HG03175 (cell line): ENCODE measurements around the gene CCDC9B.

Source experiments
- ATAC-seq: cut with Tn5 transposase; IDR thresholded peaks from one replicate; pipeline ENCODE4 v1.9.1; 2021; ENCODE audit warnings: mild to moderate bottlenecking, moderate library complexity; ENCODE audit not compliant: unreplicated experiment

Gene CCDC9B

DNA sequence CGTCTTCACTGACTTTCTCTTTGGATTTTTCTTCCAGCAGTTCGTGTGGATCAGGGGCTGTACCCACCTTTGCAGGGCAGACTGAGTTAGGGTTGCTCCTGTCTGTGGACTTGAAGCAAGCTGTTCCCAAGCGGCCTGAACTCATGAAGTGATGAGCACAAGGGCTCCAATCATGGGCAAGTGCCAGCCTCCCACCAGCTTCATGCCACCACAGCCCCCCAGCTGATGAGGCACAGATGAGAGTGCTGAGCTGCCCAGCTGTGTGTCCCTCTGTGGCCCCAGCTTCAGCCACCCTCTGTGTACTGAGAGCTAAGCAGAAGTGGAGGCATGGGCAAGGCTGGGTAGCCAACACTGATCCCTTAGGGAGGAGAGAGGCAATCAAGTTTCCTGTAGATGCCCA lies 29.7 kb downstream of the CCDC9B start:
- ATAC-seq: no peak

DNA sequence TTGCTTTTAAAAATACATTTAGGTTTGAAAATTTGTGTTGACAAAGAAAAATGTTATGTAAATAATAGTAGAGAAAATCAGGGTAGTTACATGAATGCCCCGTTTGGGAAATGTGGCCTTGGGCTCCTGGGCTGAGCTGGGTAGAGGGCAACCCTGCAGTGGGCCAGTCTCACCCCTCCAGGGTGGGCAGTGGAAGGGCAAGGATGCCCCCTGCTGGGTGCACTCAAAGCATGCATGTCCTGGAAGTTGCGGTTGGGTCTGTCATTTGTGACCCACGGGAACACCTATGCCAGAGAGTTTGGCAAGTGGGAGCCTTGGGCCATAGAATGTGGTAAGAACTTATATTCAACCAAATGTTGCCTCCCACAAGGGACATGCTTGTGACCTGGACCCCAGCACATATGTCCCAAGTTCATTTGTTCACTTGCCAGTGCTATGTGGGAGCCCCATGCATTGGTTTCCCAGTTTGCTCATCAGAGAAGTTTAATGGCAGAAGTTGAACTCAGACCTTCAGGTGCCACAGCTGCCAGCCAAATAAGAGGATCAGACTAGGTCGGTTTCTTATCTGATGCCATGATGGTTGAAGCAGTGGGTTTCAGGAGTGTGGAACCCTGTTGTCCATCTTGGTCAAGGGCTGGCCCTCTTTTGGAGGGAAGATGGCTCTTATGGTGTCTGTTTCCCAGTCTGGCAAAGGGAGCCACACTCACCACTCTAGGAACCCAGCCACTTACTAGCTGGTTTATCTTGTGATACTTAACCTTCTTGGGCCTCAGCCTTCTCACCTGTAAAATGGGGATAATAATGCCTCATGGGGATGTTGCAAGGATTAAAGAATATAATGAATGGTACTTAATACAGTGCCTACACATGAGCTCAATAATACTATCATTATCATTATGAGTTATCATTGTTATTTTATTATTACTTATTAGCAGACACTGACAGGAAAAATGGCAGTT lies 30.5 kb downstream of the CCDC9B start:
- no peak for ATAC-seq

DNA sequence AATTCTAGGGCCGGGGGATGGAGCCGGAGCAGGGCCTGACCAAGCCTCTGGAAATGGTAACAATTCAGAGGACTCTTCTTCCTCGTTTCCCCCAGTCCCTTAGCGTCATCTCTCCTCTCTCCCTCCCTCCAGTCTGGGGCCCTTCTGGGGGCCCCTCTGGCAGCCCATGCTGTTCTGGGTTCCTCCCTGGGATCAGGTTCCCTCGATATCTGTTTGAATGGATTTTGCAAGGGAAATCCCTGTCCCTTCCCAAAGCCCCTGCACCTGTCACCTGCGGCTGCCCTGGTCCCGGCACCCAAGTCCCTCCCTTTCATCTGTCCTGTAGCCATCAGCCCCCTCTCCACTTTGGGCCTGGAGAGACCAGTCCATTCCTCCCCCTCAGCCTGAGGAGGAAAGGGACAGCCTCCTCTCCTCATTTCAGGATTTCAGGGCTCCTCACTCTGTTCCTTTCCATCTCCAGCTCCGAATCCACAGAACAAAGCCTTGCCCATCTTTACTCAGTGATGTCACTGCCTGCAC lies 31.3 kb downstream of the CCDC9B start:
- no peak for ATAC-seq

DNA sequence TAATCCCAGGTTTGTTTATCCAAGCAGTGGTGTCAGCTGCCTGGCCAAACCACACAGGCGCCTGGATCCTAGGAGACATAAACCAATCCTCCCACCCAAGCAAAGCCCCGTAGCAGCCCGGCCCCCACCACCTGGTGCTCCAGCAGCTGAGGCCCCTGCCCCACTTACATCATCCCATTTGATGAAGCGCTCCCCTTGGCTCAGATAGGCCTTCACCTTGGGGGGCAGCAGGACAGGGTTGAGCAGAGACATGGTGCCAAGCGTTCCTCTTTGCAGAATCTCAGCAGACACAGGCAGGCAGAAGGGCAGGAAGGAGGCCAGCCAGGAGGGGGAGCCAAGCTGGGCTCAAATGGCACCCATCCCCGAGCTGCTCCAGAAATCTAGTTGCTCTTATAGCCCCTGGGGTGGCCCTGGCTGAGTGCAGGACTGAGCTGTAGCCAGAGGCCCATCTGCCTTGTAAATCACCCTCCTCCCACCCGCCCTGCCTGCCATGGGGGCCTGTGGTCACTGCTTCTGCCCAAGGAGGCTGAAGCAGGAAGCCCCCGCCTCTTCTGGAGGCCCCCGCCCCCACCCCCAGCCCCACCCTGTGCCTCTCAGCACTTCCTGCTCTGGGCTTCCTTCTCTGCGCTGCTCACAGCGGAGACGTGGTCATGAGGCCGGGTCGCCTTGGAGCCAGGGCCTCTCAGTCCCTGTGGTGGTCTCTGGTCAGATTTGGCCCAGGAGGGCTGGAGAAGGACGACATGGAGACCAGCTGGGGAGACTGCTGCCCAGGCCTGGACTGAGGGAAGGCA lies 33.1 kb downstream of the CCDC9B start, which contains the start of gene PLCB2:
Gene PLCB2, minus strand, starts transcription at position 515 of the 791 bp plus-strand sequence. Its CDS starts 263 bp downstream, at position 252.
- ATAC-seq: peak; percentile 64

DNA sequence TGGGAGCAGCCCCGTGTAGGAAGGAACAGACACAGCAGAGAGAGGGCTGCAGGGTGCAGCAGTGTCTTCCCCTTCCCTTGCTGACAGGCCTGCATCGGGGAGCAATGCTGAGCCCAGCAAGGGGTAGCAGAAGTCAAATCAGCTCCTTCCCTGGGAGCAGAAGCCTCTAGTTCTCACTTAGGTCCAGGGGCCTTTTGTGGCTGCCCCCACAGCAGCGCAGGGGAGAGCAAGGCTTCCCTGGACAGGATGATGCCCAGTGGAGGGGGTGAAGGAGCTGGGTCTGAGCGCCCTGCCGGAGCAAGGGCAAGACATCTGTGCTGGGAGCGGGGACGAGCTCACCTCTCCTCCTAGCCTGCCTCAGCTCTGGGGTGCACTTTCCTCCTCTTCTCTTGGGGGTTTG lies 33.8 kb downstream of the CCDC9B start:
- no peak for ATAC-seq

DNA sequence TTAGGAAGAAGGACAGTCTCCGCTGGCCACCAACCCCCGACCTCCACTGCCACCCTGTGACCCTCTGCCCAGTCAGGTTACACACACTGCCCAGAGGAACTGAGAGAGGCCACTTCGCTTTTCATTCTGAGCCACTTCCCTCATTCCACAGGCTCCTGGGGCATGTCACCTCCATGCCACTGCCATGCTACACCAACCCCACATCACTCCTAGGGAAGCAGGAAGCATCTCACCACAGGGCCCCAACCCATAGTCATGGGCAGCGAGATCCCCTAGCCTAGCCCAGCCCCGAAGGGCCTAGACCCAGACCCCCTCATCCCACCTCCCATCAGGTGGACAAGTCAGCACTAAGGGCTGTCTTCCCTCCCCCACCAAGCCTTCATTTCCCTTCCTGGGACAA lies 34.4 kb downstream of the CCDC9B start:
- no peak for ATAC-seq

DNA sequence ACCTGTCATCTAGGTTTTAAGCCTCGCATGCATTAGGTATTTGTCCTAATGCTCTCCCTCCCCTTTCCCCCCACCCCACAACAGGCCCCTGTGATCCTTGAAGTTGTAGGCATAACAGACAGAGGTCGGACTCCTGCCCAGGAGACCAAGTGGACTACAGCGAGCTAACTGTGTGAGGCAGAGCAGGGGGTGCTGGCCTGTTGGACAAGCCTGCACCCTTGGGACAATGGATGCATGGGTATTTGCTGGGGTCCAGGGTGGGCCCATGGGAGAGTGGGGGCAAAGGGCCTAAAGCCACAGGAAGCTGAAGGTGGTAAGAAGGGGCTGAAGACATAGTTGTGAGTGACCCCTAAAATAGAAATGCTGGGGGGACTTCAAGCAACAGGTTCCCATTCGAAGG lies 35.5 kb downstream of the CCDC9B start:
- no peak for ATAC-seq

DNA sequence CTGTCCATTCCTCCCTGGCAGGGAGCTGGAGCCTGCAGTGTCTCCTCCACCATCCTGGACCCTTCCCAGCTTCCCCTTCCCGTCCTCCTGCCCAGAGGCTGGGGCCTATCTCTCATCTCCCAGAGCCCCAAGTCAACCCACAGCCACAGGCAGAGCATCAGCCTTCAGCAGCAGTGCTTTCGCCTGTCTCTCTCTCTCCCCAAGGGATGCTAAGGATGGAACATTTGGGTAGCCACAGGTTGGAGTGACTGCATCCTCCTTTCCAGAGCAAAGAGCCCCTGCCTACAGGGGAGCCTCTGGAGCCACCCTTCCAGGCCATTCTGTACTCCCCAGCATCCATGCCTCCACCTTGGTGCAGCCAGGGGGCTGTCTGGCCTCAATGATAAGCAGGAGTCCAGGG lies 37.2 kb downstream of the CCDC9B start:
- ATAC-seq: no peak

DNA sequence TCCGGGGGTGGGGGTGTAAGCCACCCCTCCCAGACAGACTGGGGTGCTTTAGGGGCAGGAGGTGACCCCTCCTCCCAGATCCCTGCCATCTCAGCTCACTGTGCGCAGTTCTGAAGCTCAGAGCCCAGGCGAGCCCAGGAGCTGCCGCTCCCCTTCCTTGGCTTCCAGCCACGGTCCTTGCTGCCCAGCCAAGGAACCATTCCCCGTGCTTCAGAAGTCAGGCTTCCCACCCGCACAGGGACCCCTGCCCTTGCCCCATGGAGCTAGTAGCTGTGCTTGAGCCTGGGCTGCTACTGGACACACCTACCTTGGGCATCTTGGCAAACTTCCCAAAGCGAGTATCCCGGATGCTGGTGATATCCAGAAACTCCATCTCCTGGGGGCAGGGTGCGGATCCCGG lies 37.8 kb downstream of the CCDC9B start:
- ATAC-seq: no peak

DNA sequence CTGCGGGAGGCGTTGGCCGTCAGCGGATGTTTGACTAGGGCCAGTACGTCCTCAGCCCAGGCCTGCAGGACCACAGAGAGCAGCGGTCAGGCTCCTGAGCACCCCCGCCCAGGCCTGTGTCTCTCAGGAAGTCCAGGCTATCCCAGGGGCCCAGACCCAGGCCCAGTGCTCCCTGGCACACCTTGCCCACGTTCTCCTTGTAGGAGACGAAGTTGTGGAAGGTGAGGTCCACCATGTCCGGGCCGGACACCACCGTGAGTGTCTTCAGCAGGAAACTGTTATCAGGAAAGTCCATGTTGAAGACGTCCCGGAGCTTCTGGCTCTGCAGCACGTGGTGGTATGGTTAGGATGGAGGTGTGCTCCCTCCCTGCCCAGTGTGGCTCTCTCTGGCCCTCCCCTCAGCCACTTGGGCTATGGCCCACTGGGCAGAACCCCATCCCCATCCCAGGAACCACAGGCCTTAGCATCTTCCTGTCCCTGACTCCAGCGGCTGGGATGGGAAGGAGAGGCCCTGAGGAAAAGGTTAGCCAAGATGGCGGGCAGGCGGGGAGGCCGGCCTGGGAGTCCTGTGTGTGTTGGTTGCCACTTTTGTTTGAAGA lies 38.4 kb downstream of the CCDC9B start:
- ATAC-seq: no peak

DNA sequence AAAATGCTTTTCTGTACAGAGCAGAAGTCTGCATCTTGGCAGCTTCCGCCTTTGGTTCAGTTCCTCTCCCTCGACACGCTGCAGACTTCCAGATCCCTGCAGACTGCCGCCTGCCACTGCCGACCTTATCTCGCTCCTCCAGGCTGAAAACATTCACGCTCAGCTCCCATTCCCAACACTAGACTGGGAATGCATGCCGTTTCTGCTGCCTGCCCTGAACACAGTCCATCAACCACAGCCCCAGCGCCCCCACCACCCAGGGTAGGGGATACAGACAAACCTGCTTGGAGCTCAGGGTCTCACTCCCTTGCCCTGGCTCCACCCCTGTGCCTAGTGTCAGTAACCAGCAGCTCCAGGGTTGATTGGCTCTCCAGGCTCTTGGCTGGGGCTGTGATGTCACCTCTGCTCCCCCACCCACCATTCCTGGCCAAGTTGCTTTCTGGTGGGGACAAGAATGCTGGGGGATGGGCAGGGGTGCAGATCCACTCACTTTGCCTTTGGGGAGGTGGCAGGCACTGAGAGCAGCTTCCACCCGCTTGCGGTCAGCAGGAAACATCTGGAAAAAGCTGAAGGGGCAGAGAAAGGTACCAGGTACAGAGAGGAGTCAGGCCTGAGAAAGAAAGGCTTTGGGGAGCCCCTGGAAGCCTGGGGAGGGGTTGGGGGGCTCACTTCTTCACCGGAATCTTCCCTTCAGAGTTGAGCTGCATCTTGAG lies 39.1 kb downstream of the CCDC9B start:
- no peak for ATAC-seq

DNA sequence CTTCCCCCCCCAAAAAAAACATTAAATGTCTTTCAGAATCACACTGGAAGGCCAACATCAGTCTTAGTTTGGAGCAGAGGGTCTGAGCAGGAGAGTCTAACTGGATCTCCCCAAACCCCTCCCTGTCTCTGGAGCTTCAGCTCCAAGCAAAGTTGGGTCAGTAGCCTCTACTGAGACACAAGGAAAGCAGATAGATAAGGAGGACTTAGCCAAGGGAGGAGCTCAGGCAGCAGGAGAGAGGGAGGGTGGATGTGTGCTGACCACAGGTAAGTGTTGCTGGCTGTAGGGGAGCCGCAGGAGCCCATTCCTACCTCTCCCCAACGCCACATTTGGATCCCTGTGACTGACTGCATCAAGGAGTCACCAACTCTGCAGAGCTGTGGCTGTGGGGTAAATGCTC lies 40.0 kb downstream of the CCDC9B start:
- ATAC-seq: no peak

DNA sequence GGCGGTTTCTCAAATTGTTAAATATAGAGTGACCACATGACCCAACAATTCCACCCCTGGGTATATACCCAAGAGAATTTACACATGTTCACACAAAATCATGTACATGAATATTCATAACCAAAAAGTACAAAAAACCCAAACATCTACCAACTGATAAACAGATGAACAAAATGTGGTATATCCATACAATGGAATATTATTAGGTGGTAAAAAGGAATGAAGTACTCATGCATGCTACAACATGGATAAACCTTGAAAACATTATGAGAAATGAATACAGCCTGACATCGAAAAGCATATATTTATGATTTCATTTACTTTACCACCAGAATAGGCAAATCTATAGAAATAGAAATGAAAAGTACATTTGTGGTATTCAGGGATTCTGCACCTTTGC lies 40.4 kb downstream of the CCDC9B start:
- no peak for ATAC-seq

DNA sequence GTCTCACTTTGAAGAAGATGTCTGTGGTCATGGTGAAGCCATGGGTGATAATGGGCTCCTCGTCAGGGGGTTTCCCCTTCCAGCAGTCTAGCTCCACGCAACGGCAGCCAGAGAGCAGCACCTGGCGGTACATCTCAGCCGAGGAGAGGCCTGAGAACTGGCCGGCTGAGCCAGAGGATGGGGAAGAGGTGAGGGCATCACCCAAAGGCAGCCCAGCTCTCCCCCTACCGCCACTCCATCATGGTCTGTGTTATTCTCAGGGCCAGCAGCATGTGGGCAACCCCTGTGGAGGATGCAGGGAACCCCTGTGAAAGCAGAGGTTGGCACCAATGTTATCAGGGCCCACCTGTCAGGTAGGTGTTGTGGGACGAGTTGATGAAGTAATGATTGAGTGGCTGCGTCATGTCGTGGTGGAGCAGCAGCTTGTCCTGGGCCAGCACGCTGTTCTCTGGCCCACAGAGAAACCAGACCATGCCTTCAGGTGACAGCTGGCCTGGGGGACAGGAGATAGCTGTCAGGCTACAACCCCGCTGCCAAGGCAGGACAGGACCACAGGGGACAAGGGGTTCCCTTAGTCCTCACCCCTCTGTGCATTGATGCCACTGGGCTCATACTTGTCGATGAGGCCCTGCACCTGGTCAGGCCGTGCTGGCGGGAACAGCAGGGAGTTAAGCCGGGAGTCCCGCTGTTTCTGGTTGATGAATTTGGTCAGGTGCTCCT lies 42.4 kb downstream of the CCDC9B start:
- no peak for ATAC-seq

DNA sequence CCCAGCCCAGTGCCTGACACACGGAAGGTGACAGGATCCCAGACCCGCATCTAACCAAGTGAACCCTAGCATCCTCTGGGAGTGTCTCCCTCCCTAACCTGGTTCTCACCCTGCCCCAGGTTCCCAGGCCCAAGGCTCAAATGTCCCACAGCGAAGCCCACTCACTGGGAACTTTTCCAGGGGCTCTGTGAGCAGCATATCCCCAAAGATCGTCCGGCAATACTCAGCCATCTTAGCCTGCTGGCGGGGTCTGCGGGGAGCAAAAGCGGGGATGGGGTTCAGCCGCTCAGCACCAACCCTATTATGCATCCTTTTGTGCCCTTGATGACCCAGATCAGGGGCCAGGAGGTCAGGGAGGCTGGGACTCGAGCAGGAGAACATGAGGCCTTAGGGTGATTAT lies 43.4 kb downstream of the CCDC9B start:
- no peak for ATAC-seq

DNA sequence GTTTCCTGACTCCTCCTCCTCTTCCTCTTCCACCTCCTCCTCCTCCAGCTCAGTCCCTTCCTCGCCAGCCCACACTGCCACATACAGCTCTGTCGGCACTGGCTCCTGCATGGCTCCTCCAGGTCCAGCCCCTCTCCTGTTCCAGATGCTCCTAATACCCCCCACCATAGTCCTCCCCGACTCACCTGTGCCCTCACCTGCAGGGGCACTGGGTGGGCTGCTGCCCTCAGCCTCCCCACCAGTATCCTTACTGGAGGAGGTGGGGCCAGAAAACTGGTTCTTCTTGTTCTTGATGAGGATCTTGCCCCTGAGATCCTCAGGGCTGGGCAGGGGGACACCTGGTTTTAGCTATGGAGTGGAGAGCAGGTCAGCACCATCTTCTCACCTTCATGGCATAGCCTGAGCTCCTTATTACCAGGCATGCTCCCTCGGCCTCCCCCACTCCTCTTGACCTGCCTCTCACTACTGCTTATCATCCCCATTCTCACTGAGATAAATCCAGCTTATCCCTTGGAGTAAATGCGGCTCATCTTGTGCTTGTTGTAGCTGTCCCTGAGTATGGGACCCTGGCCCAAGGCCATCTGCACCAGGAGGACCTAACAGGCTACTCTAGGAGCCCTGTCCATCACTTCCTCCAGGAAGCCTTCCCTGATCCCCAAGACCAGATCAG lies 44.0 kb downstream of the CCDC9B start:
- ATAC-seq: no peak

DNA sequence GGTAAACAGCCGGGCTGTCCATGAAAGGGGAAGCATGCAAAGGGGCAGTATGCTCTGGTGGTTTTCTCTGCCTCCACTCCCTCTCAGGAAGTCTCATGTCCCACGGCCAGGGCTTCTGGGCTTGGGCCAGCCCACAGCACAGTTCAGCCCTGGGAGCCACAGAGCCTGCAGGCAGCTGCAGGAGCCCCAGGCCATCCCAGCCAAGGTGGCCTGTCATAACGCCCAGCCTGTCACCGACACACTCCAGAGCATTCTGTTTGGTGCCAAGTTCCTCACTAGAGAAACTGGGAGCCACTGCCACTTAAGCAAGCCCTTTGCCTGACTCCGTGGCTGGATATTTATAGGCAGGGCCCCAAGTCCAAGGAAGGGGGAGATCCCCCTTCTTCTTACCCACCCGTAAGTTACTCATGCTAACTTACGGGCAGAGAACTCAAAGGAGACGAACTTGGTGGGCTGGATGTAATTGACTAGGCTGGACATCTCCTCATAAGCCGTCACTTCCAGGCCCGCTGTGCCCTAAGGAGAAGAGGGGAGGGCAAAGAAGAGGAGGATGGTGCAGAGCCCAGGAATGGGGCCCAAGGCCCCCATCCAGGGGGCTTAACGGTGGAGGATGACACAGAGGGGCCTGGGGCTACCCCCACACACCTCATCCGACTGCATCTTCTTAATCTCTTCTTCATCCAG lies 44.7 kb downstream of the CCDC9B start:
- ATAC-seq: no peak

DNA sequence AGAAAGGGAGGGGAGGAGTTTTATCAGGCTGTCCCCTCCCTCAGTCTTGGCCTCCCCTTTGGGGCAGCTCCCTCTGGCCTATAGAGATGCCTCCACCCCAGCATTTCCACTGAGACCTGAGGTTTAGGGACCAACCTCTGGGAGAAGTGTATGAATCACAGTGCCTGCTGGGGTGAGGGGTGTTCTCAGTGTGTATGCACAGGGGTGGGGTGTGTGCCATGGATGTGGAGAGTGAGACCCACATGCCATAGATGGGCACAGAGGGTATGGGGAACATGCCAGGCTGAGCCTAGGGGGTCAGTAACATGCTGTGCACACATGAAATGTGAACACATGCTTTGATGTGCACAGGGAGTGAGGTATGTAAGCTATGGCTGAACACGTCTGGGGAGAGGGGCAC lies 45.4 kb downstream of the CCDC9B start:
- ATAC-seq: no peak
